Dendritic cell treated with granulocyte-macrophage colony-stimulating factor and Interleukin-4, amounts not matched to agents 40 ng/mL and 50 ng/mL, for 4 days (primary cell): Measurements from ENCODE around the gene KNDC1.
"Not testable (repeated sequence)": the region's sequence is repeated elsewhere in the genome, so short reads cannot be mapped to it uniquely, and the experiment has no call there.

Source experiments
- H3K27ac Mint-ChIP-seq: one replicate; pipeline ENCODE4 v1.8.0; 2022; ENCODE audit warnings: mild to moderate bottlenecking, mixed read lengths
- H3K27me3 Mint-ChIP-seq: one replicate; pipeline ENCODE4 v1.8.0; 2022; ENCODE audit warnings: mild to moderate bottlenecking, mixed read lengths
- H3K36me3 Mint-ChIP-seq: one replicate; pipeline ENCODE4 v1.8.0; 2022; ENCODE audit warnings: low read depth, mixed read lengths
- H3K4me1 Mint-ChIP-seq: one replicate; pipeline ENCODE4 v1.8.0; 2022; ENCODE audit warnings: low read depth, mixed read lengths
- H3K4me3 Mint-ChIP-seq: one replicate; pipeline ENCODE4 v1.8.0; 2022; ENCODE audit warnings: mild to moderate bottlenecking, moderate library complexity, mixed read lengths
- H3K9me3 Mint-ChIP-seq: one replicate; pipeline ENCODE4 v1.8.0; 2022; ENCODE audit warnings: mixed read lengths
- intact Hi-C: fragments of 100-400 bp; cut with micrococcal nuclease; formaldehyde crosslinking; loops from one replicate; pipeline ENCODE4 v1.15.0; 2022

Gene KNDC1

GRCh38 chr10:133142523-133143199 is 17.4 kb upstream of the KNDC1 start:
- H3K9me3 Mint-ChIP-seq = peaks cover 8% of the 10 kb centered on the region
- no peak overlapping the region for H3K27ac Mint-ChIP-seq
- H3K4me1 Mint-ChIP-seq = peaks cover 9% of the 10 kb centered on the region
- H3K36me3 Mint-ChIP-seq = no peaks in the 10 kb centered on the region
- intact Hi-C loops = loop anchor here (5.0 to 10.0 kb wide), 2 partner anchors 92 to 175 kb away; partner anchors contain the start of genes UTF1 and VENTX
- H3K27me3 Mint-ChIP-seq = peaks cover 45% of the 10 kb centered on the region
- no peak overlapping the region for H3K4me3 Mint-ChIP-seq

GRCh38 chr10:133143200-133143533 is 16.9 kb upstream of the KNDC1 start:
- intact Hi-C loops = loop anchor here (5.0 to 10.0 kb wide), 2 partner anchors 92 to 174 kb away; partner anchors contain the start of genes UTF1 and VENTX
- Mint-ChIP-seq H3K4me3 (no peak overlapping the region), H3K4me1 (peaks cover 9% of the 10 kb centered on the region), H3K36me3 (no peaks in the 10 kb centered on the region), H3K27me3 (peaks cover 49% of the 10 kb centered on the region), H3K27ac (no peak overlapping the region), H3K9me3 (peaks cover 13% of the 10 kb centered on the region)

- no peaks in the 10 kb centered on the region for H3K36me3 Mint-ChIP-seq
- peaks cover 9% of the 10 kb centered on the region for H3K4me1 Mint-ChIP-seq
- H3K4me3 Mint-ChIP-seq = no peak overlapping the region
- no peak overlapping the region for H3K27ac Mint-ChIP-seq
- peaks cover 53% of the 10 kb centered on the region for H3K27me3 Mint-ChIP-seq
- intact Hi-C loops = loop anchor here (5.0 to 10.0 kb wide), 2 partner anchors 91 to 174 kb away; partner anchors contain the start of genes UTF1 and VENTX
- peaks cover 17% of the 10 kb centered on the region for H3K9me3 Mint-ChIP-seq
Observed at GRCh38 chr10:133143546-133143945, 16.5 kb upstream of the KNDC1 start.

- intact Hi-C loops = loop anchor here (5.0 to 10.0 kb wide), 2 partner anchors 90 to 173 kb away; partner anchors contain the start of genes UTF1 and VENTX
Observed at GRCh38 chr10:133144771-133145170, 15.2 kb upstream of the KNDC1 start.

GRCh38 chr10:133150226-133150625 is 9.8 kb upstream of the KNDC1 start:
- intact Hi-C loops = no loop called here
- Mint-ChIP-seq H3K27me3 (peaks cover 74% of the 10 kb centered on the region), H3K27ac (no peak overlapping the region), H3K4me3 (no peak overlapping the region), H3K9me3 (peaks cover 23% of the 10 kb centered on the region), H3K36me3 (no peaks in the 10 kb centered on the region), H3K4me1 (no peaks in the 10 kb centered on the region)

More at GRCh38 chr10:133144771-133145170, 15.2 kb upstream of the KNDC1 start:
- peaks cover 23% of the 10 kb centered on the region for H3K9me3 Mint-ChIP-seq
- H3K27ac Mint-ChIP-seq = peak overlapping the region; percentile 14
- no peak overlapping the region for H3K4me3 Mint-ChIP-seq
- peaks cover 9% of the 10 kb centered on the region for H3K4me1 Mint-ChIP-seq
- no peaks in the 10 kb centered on the region for H3K36me3 Mint-ChIP-seq
- H3K27me3 Mint-ChIP-seq = peaks cover 64% of the 10 kb centered on the region

- Mint-ChIP-seq H3K4me3 (no peak overlapping the region), H3K4me1 (no peaks in the 10 kb centered on the region), H3K27ac (no peak overlapping the region), H3K36me3 (no peaks in the 10 kb centered on the region), H3K27me3 (peaks cover 72% of the 10 kb centered on the region), H3K9me3 (peaks cover 23% of the 10 kb centered on the region)
- intact Hi-C loops = no loop called here
Observed at GRCh38 chr10:133150656-133151055, 9.4 kb upstream of the KNDC1 start.

- Mint-ChIP-seq H3K27me3 (peaks cover 72% of the 10 kb centered on the region), H3K9me3 (peaks cover 23% of the 10 kb centered on the region)
- intact Hi-C loops, H3K36me3 Mint-ChIP-seq, H3K27ac Mint-ChIP-seq, H3K4me3 Mint-ChIP-seq, H3K4me1 Mint-ChIP-seq: not testable (repeated sequence)
Observed at GRCh38 chr10:133151071-133151470, 8.9 kb upstream of the KNDC1 start.

- H3K4me1 Mint-ChIP-seq = no peaks in the 10 kb centered on the region
- peaks cover 68% of the 10 kb centered on the region for H3K27me3 Mint-ChIP-seq
- no peak overlapping the region for H3K27ac Mint-ChIP-seq
- intact Hi-C loops = no loop called here
- no peak overlapping the region for H3K4me3 Mint-ChIP-seq
- H3K36me3 Mint-ChIP-seq = no peaks in the 10 kb centered on the region
- H3K9me3 Mint-ChIP-seq = peaks cover 23% of the 10 kb centered on the region
Observed at GRCh38 chr10:133151543-133151972, 8.5 kb upstream of the KNDC1 start.

- Mint-ChIP-seq H3K36me3 (no peaks in the 10 kb centered on the region), H3K27me3 (peaks cover 62% of the 10 kb centered on the region), H3K4me1 (no peaks in the 10 kb centered on the region), H3K27ac (no peak overlapping the region), H3K9me3 (no peaks in the 10 kb centered on the region), H3K4me3 (no peak overlapping the region)
- intact Hi-C loops = no loop called here
Observed at GRCh38 chr10:133154411-133154810, 5.6 kb upstream of the KNDC1 start.

- intact Hi-C loops = no loop called here
- no peaks in the 10 kb centered on the region for H3K36me3 Mint-ChIP-seq
- H3K4me3 Mint-ChIP-seq = no peak overlapping the region
- no peak overlapping the region for H3K27ac Mint-ChIP-seq
- H3K9me3 Mint-ChIP-seq = no peaks in the 10 kb centered on the region
- H3K4me1 Mint-ChIP-seq = no peaks in the 10 kb centered on the region
- H3K27me3 Mint-ChIP-seq = peaks cover 58% of the 10 kb centered on the region
Observed at GRCh38 chr10:133154996-133155778, 4.8 kb upstream of the KNDC1 start.

- Mint-ChIP-seq H3K27ac (no peak overlapping the region), H3K4me1 (no peaks in the 10 kb centered on the region), H3K36me3 (no peaks in the 10 kb centered on the region), H3K4me3 (no peak overlapping the region), H3K9me3 (no peaks in the 10 kb centered on the region), H3K27me3 (peaks cover 62% of the 10 kb centered on the region)
- intact Hi-C loops = no loop called here
Observed at GRCh38 chr10:133156674-133157579, 3.1 kb upstream of the KNDC1 start.

GRCh38 chr10:133157662-133158436 is 2.2 kb upstream of the KNDC1 start:
- H3K27ac Mint-ChIP-seq = no peak overlapping the region
- H3K4me3 Mint-ChIP-seq = no peak overlapping the region
- peaks cover 65% of the 10 kb centered on the region for H3K27me3 Mint-ChIP-seq

GRCh38 chr10:133158437-133158755 is 1.6 kb upstream of the KNDC1 start:
- Mint-ChIP-seq H3K36me3 (no peaks in the 10 kb centered on the region), H3K4me3 (no peak overlapping the region), H3K27ac (no peak overlapping the region), H3K9me3 (no peaks in the 10 kb centered on the region), H3K4me1 (no peaks in the 10 kb centered on the region), H3K27me3 (peaks cover 65% of the 10 kb centered on the region)
- intact Hi-C loops = no loop called here

More at GRCh38 chr10:133157662-133158436, 2.2 kb upstream of the KNDC1 start:
- Mint-ChIP-seq H3K36me3 (no peaks in the 10 kb centered on the region), H3K9me3 (no peaks in the 10 kb centered on the region), H3K4me1 (no peaks in the 10 kb centered on the region)
- intact Hi-C loops = no loop called here
